Pancreas (tissue), 10 donors: Measurements from ENCODE around the gene MARS2. TPM values are rescaled to one million over a fixed set of nuclear protein-coding genes. Genes with fewer than 3 reads are reported as not detected.

Source experiments
- ATAC-seq, 4 donors: fragments of 200-7000 bp; cut with Tn5 transposase; one replicate each; pipeline versions ENCODE4 v1.8.0 to v1.9.1; 2020; ENCODE audit warnings: mild to moderate bottlenecking in 4 of 4, moderate library complexity in 4 of 4
- DNase-seq, 6 donors: peaks; one replicate each; pipeline ENCODE4 v3.0.0-alpha.2; 2020
- FAIRE-seq: peaks from 2 replicates; lab custom pipeline; 2012; peaks lifted over from hg19 to GRCh38; lab: Jason Lieb, UNC
- H3K27ac ChIP-seq, 4 donors: fragments of 200-600 bp; sonication (generic); 1 replicate in 3 of 4; 2 replicates in 1 of 4; pipeline versions ENCODE4 v1.5.0 to v1.8.0; 2020
- H3K27me3 ChIP-seq, 4 donors: fragments of 200-600 bp; one replicate each; pipeline ENCODE4 v1.8.0; 2021
- H3K36me3 ChIP-seq, 3 donors: fragments of 200-600 bp; sonication (generic) in 1 of 3; one replicate each; pipeline versions ENCODE4 v1.5.0 to v1.8.0; 2020 to 2021
- H3K4me1 ChIP-seq, 3 donors: fragments of 200-600 bp; one replicate each; pipeline ENCODE4 v1.8.0; 2021
- H3K4me3 ChIP-seq, 4 donors: fragments of 200-600 bp; sonication (generic) in 2 of 4; one replicate each; pipeline versions ENCODE4 v1.5.0 to v1.8.0; 2020 to 2021
- H3K9me3 ChIP-seq, 4 donors: fragments of 200-600 bp; one replicate each; pipeline ENCODE4 v1.8.0; 2021
- CTCF ChIP-seq, 4 donors: fragments of 200-600 bp; sonication (generic) in 3 of 4; IDR thresholded peaks; one replicate each; pipeline versions ENCODE4 v1.5.0 to v1.8.0; 2021; ENCODE audit warnings: antibody characterized with exemption in 4 of 4
- intact Hi-C, 3 donors: fragments of 100-400 bp; cut with DNase I; formaldehyde crosslinking; loops; one replicate each; pipeline versions ENCODE4 v1.11.1 to v1.14.2; 2022
- polyA plus RNA-seq, 2 donors: library from polyadenylated mRNA; stranded (reverse); fragments of 200-250 nt; gene quantifications; one replicate each; pipeline ENCODE4 v1.2.3, GENCODE V29; 2013
- total RNA-seq, 6 donors: library from RNA; stranded (reverse); fragmentation: NEBNext Ultra II Directional in 4 of 6; extraction: Animal tissue kit (Norgen Biotek cat#: 25700) in 4 of 6; gene quantifications; one replicate each; pipeline versions ENCODE4 v1.2.1 to v1.2.4, GENCODE V29; 2021 to 2023
- donor health status: healthy with polysubstance abuse.
- donor health status: DM: no; HTN: no; CAD: no; lungs with moderate emphysema.
- donor health status: DM: no; HTN: no; CAD: no.
- donor health status: control.
- donor health status: control.
- donor health status: Bipolar disorder and iron deficiency.
- donor health status: DM: yes; HTN: yes; CAD: no.
- donor health status: DM: no; HTN: no; CAD: no.
- donor health status: DM: no; HTN: no; CAD: no.
- donor health status: DM: yes; HTN: yes; CAD: no.

MARS2 gene
- total and polyA plus RNA-seq, 8 donors, result 1.4 to 5.3 (median 3.2) TPM

DNA sequence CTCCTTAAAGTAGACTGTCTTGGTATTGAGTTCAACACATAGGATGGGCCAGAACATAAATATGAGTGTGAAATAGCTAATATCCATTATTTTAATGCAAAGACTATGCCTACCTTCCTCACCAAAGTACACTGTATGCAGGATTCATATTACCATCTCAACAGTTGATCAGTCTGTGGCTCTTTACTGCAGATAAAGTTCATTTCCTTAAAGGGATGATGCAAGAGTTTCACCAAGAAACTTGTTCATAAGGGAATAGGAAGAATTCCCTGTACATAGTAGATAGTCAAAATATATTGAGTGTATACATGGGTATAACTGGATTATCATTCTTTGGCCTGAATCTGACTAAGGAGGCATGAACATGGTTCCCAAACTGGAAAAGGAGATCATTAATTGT is 35.0 kb downstream of the MARS2 start:
- no peaks in the 10 kb centered on the region for H3K9me3 ChIP-seq
- intact Hi-C loops, result no loop called here
- H3K4me3 ChIP-seq, result no peak overlapping the region
- no peaks in the 10 kb centered on the region for H3K36me3 ChIP-seq
- DNase-seq (no peak), FAIRE-seq (no peak), ATAC-seq (no peak)
- H3K27me3 ChIP-seq, result no peaks in the 10 kb centered on the region
- no peak for TF ChIP-seq CTCF (IDR thresholded peaks at IDR 0.05)
- no peaks in the 10 kb centered on the region for H3K4me1 ChIP-seq
- no peak overlapping the region for H3K27ac ChIP-seq

Other genes with a start within 250 kb of the MARS2 start
- gene HSPD1, start 205.5 kb upstream of the MARS2 start, total RNA-seq, result 100 to 1,000 TPM; 114 to 181 (median 137) TPM
- gene HSPD1, start 205.5 kb upstream of the MARS2 start, polyA plus RNA-seq, result 100 to 1,000 TPM in 1 of 2 donors, 10 to 100 TPM in 1; 94.8 to 145 TPM
- 10 to 100 TPM; 17.1 to 51.9 (median 31.2) TPM for gene HSPE1, start 205.0 kb upstream of the MARS2 start, total RNA-seq
- gene HSPE1, start 205.0 kb upstream of the MARS2 start, polyA plus RNA-seq, result 10 to 100 TPM; 87.4 to 98.6 TPM
- 1 to 10 TPM; 4.6 to 9.7 (median 6.9) TPM for gene MOB4, start 189.3 kb upstream of the MARS2 start, total RNA-seq
- 10 to 100 TPM in 1 of 2 donors, 1 to 10 TPM in 1; 6.1 to 18.3 TPM for gene MOB4, start 189.3 kb upstream of the MARS2 start, polyA plus RNA-seq
- gene RFTN2, start 29.8 kb upstream of the MARS2 start, total RNA-seq, result 1 to 10 TPM in 5 of 6 donors, under 1 TPM in 1; 0.92 to 7.6 (median 1.7) TPM
- gene RFTN2, start 29.8 kb upstream of the MARS2 start, polyA plus RNA-seq, result under 1 TPM; 0.77 to 0.80 TPM
- gene BOLL, start 80.0 kb downstream of the MARS2 start, total RNA-seq, result not detected
- gene BOLL, start 80.0 kb downstream of the MARS2 start, polyA plus RNA-seq, result not detected
- gene PLCL1, start 99.2 kb downstream of the MARS2 start, total RNA-seq, result 1 to 10 TPM in 1 of 6 donors, under 1 TPM in 5; 0.41 to 1.5 (median 0.76) TPM
- gene PLCL1, start 99.2 kb downstream of the MARS2 start, polyA plus RNA-seq, result under 1 TPM; 0.38 to 0.85 TPM